K562 (cell line): Measurements from ENCODE around the gene SYPL2. TPM values are rescaled to one million over a fixed set of nuclear protein-coding genes. Genes with fewer than 3 reads are reported as not detected.

Experiments used
- BMI1 ChIP-seq: fragments of 150-350 bp; IDR thresholded peaks from 2 replicates; pipeline ENCODE4 v1.6.1; 2014; ENCODE audit warnings: low read length
- CBFA2T2 ChIP-seq: fragments of 450-650 bp; conservative IDR thresholded peaks from 2 replicates; pipeline ENCODE4 v1.6.1; 2017; ENCODE audit warnings: mild to moderate bottlenecking
- FOXJ2 ChIP-seq: fragments of 200-800 bp; sonication (Bioruptor generic); IDR thresholded peaks from 2 replicates; pipeline ENCODE4 v1.6.1; 2016; ENCODE audit warnings: missing genetic modification characterization, missing compliant biosample characterization
- FOXJ3 ChIP-seq: sonication (generic); formaldehyde crosslinking; IDR thresholded peaks from 2 replicates; pipeline ENCODE4 v1.4.0; 2020; ENCODE audit warnings: mild to moderate bottlenecking, missing genetic modification reagents
- HMG20B ChIP-seq: fragments of 250-450 bp; sonication (Bioruptor Pico); IDR thresholded peaks from 2 replicates; pipeline ENCODE4 v1.5.0; 2021; ENCODE audit warnings: mild to moderate bottlenecking
- KDM2B ChIP-seq: fragments of 250-450 bp; sonication (Bioruptor Pico); IDR thresholded peaks from 2 replicates; pipeline ENCODE4 v1.8.0; 2021; ENCODE audit warnings: mild to moderate bottlenecking, moderate library complexity
- MECOM ChIP-seq: fragments of 250-450 bp; sonication (Bioruptor Pico); IDR thresholded peaks from 2 replicates; pipeline ENCODE4 v1.8.0; 2022; ENCODE audit warnings: inconsistent platforms
- NCOR1 ChIP-seq: fragments of 450-650 bp; IDR thresholded peaks from 2 replicates; pipeline ENCODE4 v1.6.1; 2016; ENCODE audit warnings: mild to moderate bottlenecking, moderate library complexity
- POU5F1 ChIP-seq: fragments of 150-350 bp; IDR thresholded peaks from 2 replicates; pipeline ENCODE4 v1.6.1; 2014; ENCODE audit warnings: borderline replicate concordance, low read length, low read depth, mild to moderate bottlenecking; ENCODE audit not compliant: partially characterized antibody
- PRMT5 ChIP-seq: sonication (generic); formaldehyde crosslinking; IDR thresholded peaks from 2 replicates; pipeline ENCODE4 v1.5.0; 2020; ENCODE audit warnings: missing genetic modification reagents
- RBM17 ChIP-seq: fragments of 200-400 bp; formaldehyde crosslinking; IDR thresholded peaks from 2 replicates; pipeline ENCODE4 v1.6.1; 2017; ENCODE audit warnings: low read depth, mild to moderate bottlenecking, low read length, borderline replicate concordance
- SRSF1 ChIP-seq: fragments of 200-400 bp; formaldehyde crosslinking; IDR thresholded peaks from 2 replicates; pipeline ENCODE4 v1.6.1; 2017; ENCODE audit warnings: mild to moderate bottlenecking, low read depth, low read length, moderate library complexity
- STAT5B ChIP-seq: fragments of 250-450 bp; sonication (Bioruptor Pico); IDR thresholded peaks from 2 replicates; pipeline ENCODE4 v1.8.0; 2021; ENCODE audit warnings: mild to moderate bottlenecking, inconsistent platforms
- SUPT5H ChIP-seq: fragments of 450-650 bp; IDR thresholded peaks from 2 replicates; pipeline ENCODE4 v1.6.1; 2016
- TBL1XR1 ChIP-seq, 2 experiments: IDR thresholded peaks; 2 replicates each; pipeline ENCODE4 v1.6.1; 2012; ENCODE audit warnings: improper control_type of control experiment in 2 of 2, low read length in 2 of 2, mild to moderate bottlenecking in 1 of 2
- TFAM ChIP-seq: fragments of 250-450 bp; sonication (Bioruptor Pico); conservative IDR thresholded peaks from 2 replicates; pipeline ENCODE4 v1.5.0; 2021; ENCODE audit warnings: mild to moderate bottlenecking, moderate library complexity
- TSC22D4 ChIP-seq: fragments of 450-650 bp; IDR thresholded peaks from 2 replicates; pipeline ENCODE4 v1.6.1; 2016; ENCODE audit warnings: missing genetic modification characterization, missing biosample characterization, control low read depth
- ZNF133 ChIP-seq: fragments of 250-450 bp; sonication (Bioruptor Pico); IDR thresholded peaks from 2 replicates; pipeline ENCODE4 v1.4.0; 2020; ENCODE audit warnings: mild to moderate bottlenecking
- ZNF583 ChIP-seq: fragments of 250-450 bp; sonication (Bioruptor Pico); IDR thresholded peaks from 2 replicates; pipeline ENCODE4 v1.4.0; 2020
- polyA plus RNA-seq, 8 experiments: library from polyadenylated mRNA; depleted of rRNA in 4 of 8; stranded (reverse) in 5 of 8; unstranded in 3 of 8; fragments of >200 nt; fragmentation: Nextera tagmentation in 2 of 8; fragmentation: Illumina TruSeq in 1 of 8; extraction: Ambion mirVana in 2 of 8; extraction: Trizol in 1 of 8; gene quantifications; 2 replicates each; pipeline versions ENCODE4 v1.2.1 to v1.2.3, GENCODE V29; 2011 to 2014; ENCODE audit warnings: inconsistent platforms in 1 of 8, missing spikeins in 1 of 8
- total RNA-seq, 7 experiments: library from RNA; depleted of rRNA in 6 of 7; stranded (reverse); fragments of >200 nt in 6 of 7; fragmentation: Illumina TruSeq in 2 of 7; extraction: Trizol in 2 of 7; gene quantifications; 2 replicates each; pipeline versions ENCODE4 v1.2.1 to v1.2.3, GENCODE V29; 2011 to 2021; ENCODE audit warnings: low replicate concordance in 1 of 7
- TF ChIP-seq, protein P1 (sequence below): fragments of 200-600 bp; sonication (generic); IDR thresholded peaks from one replicate; pipeline ENCODE4 v1.6.1; 2012; ENCODE audit warnings: mild to moderate bottlenecking, low read depth, low read length, inconsistent platforms

The SYPL2 gene
- total and polyA plus RNA-seq, 9 of the 15 experiments (the other 6 are each of a cell fraction or from before 2014, with no cell fraction given) = 0.03 to 0.20 (median 0.07) TPM; not detected in 2

DNA sequence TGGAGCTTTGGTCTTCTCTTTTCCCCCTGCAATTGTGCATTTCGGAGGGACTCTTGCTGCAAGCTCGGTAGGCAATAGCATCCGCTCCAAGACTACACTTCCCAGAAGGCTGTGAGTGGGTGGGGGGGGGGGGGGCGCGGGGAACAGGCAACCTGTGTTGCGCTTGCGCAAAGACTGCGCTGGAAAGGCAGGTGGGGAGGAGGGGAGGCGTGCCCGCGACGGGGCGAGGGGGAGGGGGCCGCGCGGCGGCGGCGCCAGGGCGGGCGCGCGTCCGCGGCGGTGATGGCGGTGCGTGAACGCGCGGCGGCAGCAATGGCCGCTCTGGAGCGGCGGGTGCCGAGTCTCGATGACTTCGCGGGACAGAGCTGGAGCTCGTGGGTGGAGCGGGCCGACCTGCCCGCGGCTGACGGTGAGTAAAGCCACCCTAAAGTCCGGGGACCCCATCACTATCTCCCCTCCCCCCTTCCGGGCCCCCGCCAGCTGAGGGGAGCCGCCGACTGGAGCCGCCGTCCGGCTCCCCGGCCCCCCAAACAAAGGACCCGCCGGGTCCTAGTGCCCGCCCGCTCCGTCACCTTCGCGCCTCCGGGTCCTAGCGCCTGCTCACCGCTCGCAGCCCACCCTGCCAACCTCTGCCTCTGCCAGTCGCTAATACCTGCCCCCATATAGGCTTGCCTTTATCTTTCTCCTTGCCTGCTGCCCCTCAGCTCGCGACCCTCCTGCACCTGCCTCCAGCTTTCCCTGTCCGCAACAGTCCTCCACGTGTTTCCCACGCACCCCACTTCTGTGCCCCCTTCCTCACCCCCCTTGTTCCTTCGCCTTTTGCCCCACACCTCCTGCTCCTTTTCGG is 17.5 kb downstream of the SYPL2 start, which contains the start of gene ATXN7L2 (continued):
- TF ChIP-seq, protein P1, sequence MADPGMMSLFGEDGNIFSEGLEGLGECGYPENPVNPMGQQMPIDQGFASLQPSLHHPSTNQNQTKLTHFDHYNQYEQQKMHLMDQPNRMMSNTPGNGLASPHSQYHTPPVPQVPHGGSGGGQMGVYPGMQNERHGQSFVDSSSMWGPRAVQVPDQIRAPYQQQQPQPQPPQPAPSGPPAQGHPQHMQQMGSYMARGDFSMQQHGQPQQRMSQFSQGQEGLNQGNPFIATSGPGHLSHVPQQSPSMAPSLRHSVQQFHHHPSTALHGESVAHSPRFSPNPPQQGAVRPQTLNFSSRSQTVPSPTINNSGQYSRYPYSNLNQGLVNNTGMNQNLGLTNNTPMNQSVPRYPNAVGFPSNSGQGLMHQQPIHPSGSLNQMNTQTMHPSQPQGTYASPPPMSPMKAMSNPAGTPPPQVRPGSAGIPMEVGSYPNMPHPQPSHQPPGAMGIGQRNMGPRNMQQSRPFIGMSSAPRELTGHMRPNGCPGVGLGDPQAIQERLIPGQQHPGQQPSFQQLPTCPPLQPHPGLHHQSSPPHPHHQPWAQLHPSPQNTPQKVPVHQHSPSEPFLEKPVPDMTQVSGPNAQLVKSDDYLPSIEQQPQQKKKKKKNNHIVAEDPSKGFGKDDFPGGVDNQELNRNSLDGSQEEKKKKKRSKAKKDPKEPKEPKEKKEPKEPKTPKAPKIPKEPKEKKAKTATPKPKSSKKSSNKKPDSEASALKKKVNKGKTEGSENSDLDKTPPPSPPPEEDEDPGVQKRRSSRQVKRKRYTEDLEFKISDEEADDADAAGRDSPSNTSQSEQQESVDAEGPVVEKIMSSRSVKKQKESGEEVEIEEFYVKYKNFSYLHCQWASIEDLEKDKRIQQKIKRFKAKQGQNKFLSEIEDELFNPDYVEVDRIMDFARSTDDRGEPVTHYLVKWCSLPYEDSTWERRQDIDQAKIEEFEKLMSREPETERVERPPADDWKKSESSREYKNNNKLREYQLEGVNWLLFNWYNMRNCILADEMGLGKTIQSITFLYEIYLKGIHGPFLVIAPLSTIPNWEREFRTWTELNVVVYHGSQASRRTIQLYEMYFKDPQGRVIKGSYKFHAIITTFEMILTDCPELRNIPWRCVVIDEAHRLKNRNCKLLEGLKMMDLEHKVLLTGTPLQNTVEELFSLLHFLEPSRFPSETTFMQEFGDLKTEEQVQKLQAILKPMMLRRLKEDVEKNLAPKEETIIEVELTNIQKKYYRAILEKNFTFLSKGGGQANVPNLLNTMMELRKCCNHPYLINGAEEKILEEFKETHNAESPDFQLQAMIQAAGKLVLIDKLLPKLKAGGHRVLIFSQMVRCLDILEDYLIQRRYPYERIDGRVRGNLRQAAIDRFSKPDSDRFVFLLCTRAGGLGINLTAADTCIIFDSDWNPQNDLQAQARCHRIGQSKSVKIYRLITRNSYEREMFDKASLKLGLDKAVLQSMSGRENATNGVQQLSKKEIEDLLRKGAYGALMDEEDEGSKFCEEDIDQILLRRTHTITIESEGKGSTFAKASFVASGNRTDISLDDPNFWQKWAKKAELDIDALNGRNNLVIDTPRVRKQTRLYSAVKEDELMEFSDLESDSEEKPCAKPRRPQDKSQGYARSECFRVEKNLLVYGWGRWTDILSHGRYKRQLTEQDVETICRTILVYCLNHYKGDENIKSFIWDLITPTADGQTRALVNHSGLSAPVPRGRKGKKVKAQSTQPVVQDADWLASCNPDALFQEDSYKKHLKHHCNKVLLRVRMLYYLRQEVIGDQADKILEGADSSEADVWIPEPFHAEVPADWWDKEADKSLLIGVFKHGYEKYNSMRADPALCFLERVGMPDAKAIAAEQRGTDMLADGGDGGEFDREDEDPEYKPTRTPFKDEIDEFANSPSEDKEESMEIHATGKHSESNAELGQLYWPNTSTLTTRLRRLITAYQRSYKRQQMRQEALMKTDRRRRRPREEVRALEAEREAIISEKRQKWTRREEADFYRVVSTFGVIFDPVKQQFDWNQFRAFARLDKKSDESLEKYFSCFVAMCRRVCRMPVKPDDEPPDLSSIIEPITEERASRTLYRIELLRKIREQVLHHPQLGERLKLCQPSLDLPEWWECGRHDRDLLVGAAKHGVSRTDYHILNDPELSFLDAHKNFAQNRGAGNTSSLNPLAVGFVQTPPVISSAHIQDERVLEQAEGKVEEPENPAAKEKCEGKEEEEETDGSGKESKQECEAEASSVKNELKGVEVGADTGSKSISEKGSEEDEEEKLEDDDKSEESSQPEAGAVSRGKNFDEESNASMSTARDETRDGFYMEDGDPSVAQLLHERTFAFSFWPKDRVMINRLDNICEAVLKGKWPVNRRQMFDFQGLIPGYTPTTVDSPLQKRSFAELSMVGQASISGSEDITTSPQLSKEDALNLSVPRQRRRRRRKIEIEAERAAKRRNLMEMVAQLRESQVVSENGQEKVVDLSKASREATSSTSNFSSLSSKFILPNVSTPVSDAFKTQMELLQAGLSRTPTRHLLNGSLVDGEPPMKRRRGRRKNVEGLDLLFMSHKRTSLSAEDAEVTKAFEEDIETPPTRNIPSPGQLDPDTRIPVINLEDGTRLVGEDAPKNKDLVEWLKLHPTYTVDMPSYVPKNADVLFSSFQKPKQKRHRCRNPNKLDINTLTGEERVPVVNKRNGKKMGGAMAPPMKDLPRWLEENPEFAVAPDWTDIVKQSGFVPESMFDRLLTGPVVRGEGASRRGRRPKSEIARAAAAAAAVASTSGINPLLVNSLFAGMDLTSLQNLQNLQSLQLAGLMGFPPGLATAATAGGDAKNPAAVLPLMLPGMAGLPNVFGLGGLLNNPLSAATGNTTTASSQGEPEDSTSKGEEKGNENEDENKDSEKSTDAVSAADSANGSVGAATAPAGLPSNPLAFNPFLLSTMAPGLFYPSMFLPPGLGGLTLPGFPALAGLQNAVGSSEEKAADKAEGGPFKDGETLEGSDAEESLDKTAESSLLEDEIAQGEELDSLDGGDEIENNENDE = no peak
- TF ChIP-seq PRMT5 (CRISPR knock-in tag) (no peak), TBL1XR1 (IDR thresholded peaks at IDR 0.05; ENCODE audit: low read length in 2 of 2) (no peak; a peak in 1 of 4 replicates), ZNF133 (no peak), CBFA2T2 (no peak), TSC22D4 (tag) (no peak), NCOR1 (no peak; the same call in 1 of the 2 replicates), SRSF1 (no peak), STAT5B (CRISPR knock-in tag) (no peak), BMI1 (no peak; the same call in 1 of the 2 replicates), POU5F1 (no peak), MECOM (CRISPR knock-in tag) (no peak), SUPT5H (peak; percentile 86), ZNF583 (0 out of 2 replicates have a peak, but pooled peaks have one; percentile 34), KDM2B (0 out of 2 replicates have a peak, but pooled peaks have one; percentile 4), FOXJ3 (CRISPR knock-in tag) (no peak), HMG20B (CRISPR knock-in tag) (no peak), RBM17 (no peak), FOXJ2 (tag) (peak; percentile 84), TFAM (CRISPR knock-in tag) (no peak)
